Neural cell (in vitro differentiated cells): ENCODE data around the gene CALHM2. TPM values are rescaled to one million over a fixed set of nuclear protein-coding genes. Genes with fewer than 3 reads are reported as not detected.

Experiments
- H2AFZ ChIP-seq: fragments of 200-600, 300-800 bp; sonication (generic), shearing (Covaris generic); 2 replicates; pipeline ENCODE4 v1.6.0; 2014; ENCODE audit warnings: low read depth, mild to moderate bottlenecking, antibody characterized with exemption, low read length, moderate library complexity
- H3F3A ChIP-seq: fragments of 200-600 bp; shearing (Covaris generic); 2 replicates; pipeline ENCODE4 v1.6.1; 2016; ENCODE audit warnings: mild to moderate bottlenecking, moderate library complexity, mixed read lengths, antibody characterized with exemption, low read length; ENCODE audit not compliant: insufficient read depth, poor library complexity, severe bottlenecking
- H3K27ac ChIP-seq: fragments of 200-600, 300-800 bp; sonication (generic), shearing (Covaris generic); 2 replicates; pipeline ENCODE4 v1.5.1; 2014; ENCODE audit warnings: mild to moderate bottlenecking, low read length, moderate library complexity
- H3K27me3 ChIP-seq: fragments of 300-800, 200-600 bp; sonication (generic), shearing (Covaris generic); 2 replicates; pipeline ENCODE4 v1.6.0; 2014; ENCODE audit warnings: mild to moderate bottlenecking, low read depth, low read length, moderate library complexity; ENCODE audit not compliant: insufficient read depth
- H3K36me3 ChIP-seq: fragments of 300-800, 200-600 bp; sonication (generic), shearing (Covaris generic); 2 replicates; pipeline ENCODE4 v1.5.1; 2014; ENCODE audit warnings: mild to moderate bottlenecking, antibody characterized with exemption, low read length, moderate library complexity; ENCODE audit not compliant: insufficient read depth
- H3K4me2 ChIP-seq: fragments of 300-800, 200-600 bp; sonication (generic), shearing (Covaris generic); 2 replicates; pipeline ENCODE4 v1.6.0; 2014; ENCODE audit warnings: mild to moderate bottlenecking, low read length
- H3K4me3 ChIP-seq: fragments of 300-800, 200-600 bp; sonication (generic), shearing (Covaris generic); 2 replicates; pipeline ENCODE4 v1.5.1; 2014; ENCODE audit warnings: mild to moderate bottlenecking, low read length, moderate library complexity
- H3K79me2 ChIP-seq: fragments of 200-600 bp; shearing (Covaris generic); replicated peaks from 2 replicates; pipeline ENCODE4 v1.6.0; 2014; ENCODE audit warnings: mild to moderate bottlenecking, low read length, moderate library complexity; ENCODE audit not compliant: insufficient read depth
- H3K9ac ChIP-seq: fragments of 300-800, 200-600 bp; sonication (generic), shearing (Covaris generic); 2 replicates; pipeline ENCODE4 v1.6.1; 2016; ENCODE audit warnings: mild to moderate bottlenecking, low read length, mixed read lengths
- H3K9me2 ChIP-seq: fragments of 200-600 bp; shearing (Covaris generic); 2 replicates; pipeline ENCODE4 v1.6.1; 2016; ENCODE audit warnings: mild to moderate bottlenecking, low read length, mixed read lengths; ENCODE audit not compliant: insufficient read depth
- H3K9me3 ChIP-seq: fragments of 200-600, 300-800 bp; sonication (generic), shearing (Covaris generic); 2 replicates; pipeline ENCODE4 v1.6.1; 2016; ENCODE audit warnings: mild to moderate bottlenecking, mixed run types, low read length, moderate library complexity, mixed read lengths
- H4K20me1 ChIP-seq: fragments of 200-600 bp; shearing (Covaris generic); 2 replicates; pipeline ENCODE4 v1.6.1; 2016; ENCODE audit warnings: mild to moderate bottlenecking, mixed run types; ENCODE audit not compliant: insufficient read depth
- CTCF ChIP-seq: fragments of 450-650 bp; IDR thresholded peaks from 2 replicates; pipeline ENCODE4 v1.5.1; 2014; ENCODE audit warnings: antibody characterized with exemption, mild to moderate bottlenecking, moderate library complexity; ENCODE audit not compliant: poor library complexity, severe bottlenecking
- EP300 ChIP-seq: fragments of 450-650 bp; conservative IDR thresholded peaks from 2 replicates; pipeline ENCODE4 v1.6.1; 2014; ENCODE audit warnings: antibody characterized with exemption, mild to moderate bottlenecking, moderate library complexity; ENCODE audit not compliant: poor library complexity, severe bottlenecking
- EZH2 ChIP-seq: fragments of 200-600, 300-800 bp; shearing (Covaris generic), sonication (generic); IDR thresholded peaks from 2 replicates; pipeline ENCODE4 v1.6.1; 2014; ENCODE audit warnings: antibody characterized with exemption, low read length, borderline replicate concordance, mild to moderate bottlenecking; ENCODE audit not compliant: insufficient read depth, poor library complexity, severe bottlenecking
- MXI1 ChIP-seq: fragments of 450-650 bp; conservative IDR thresholded peaks from 2 replicates; pipeline ENCODE4 v1.6.1; 2014; ENCODE audit warnings: antibody characterized with exemption, mild to moderate bottlenecking; ENCODE audit not compliant: poor library complexity, severe bottlenecking
- POLR2AphosphoS5 ChIP-seq: IDR thresholded peaks from 2 replicates; pipeline ENCODE4 v1.6.1; 2012
- RAD21 ChIP-seq: fragments of 450-650 bp; conservative IDR thresholded peaks from 2 replicates; pipeline ENCODE4 v1.6.1; 2014; ENCODE audit warnings: antibody characterized with exemption, mild to moderate bottlenecking, moderate library complexity
- REST ChIP-seq: IDR thresholded peaks from 2 replicates; pipeline ENCODE4 v1.6.1; 2012; ENCODE audit warnings: borderline replicate concordance
- SMC3 ChIP-seq: fragments of 450-650 bp; conservative IDR thresholded peaks from 2 replicates; pipeline ENCODE4 v1.6.1; 2014; ENCODE audit warnings: antibody characterized with exemption, mild to moderate bottlenecking, moderate library complexity; ENCODE audit not compliant: poor library complexity
- TAF1 ChIP-seq: IDR thresholded peaks from 2 replicates; pipeline ENCODE4 v1.6.1; 2012; ENCODE audit warnings: low read depth
- polyA plus RNA-seq: library from polyadenylated mRNA; depleted of rRNA; stranded (reverse); fragments of >200 nt; gene quantifications from 2 replicates; pipeline ENCODE4 v1.2.3, GENCODE V29; 2014

CALHM2 gene
- polyA plus RNA-seq, 1 donor from 2014 or later: not detected

- no peaks in the 10 kb centered on the region for H3K9me2 ChIP-seq
- no peaks in the 10 kb centered on the region for H3K27me3 ChIP-seq
- H3K79me2 ChIP-seq: no peaks in the 10 kb centered on the region
- no peak overlapping the region for H2AFZ ChIP-seq
- no peak overlapping the region for H3K9ac ChIP-seq
- no peak overlapping the region for H3K27ac ChIP-seq
- H3F3A ChIP-seq: no peaks in the 10 kb centered on the region
- TF ChIP-seq RAD21 (no peak), REST (no peak), CTCF (no peak), MXI1 (no peak), TAF1 (no peak), EZH2 (no peak), EP300 (no peak)
- H3K9me3 ChIP-seq: no peaks in the 10 kb centered on the region
- peaks cover 7% of the 10 kb centered on the region for H3K36me3 ChIP-seq
- no peaks in the 10 kb centered on the region for H4K20me1 ChIP-seq
- H3K4me3 ChIP-seq: no peak overlapping the region
- H3K4me2 ChIP-seq: no peak overlapping the region
Measured at GRCh38 chr10:103443475-103444185, 8.5 kb downstream of the CALHM2 start.

- H2AFZ ChIP-seq: no peak overlapping the region
- no peak overlapping the region for H3K4me2 ChIP-seq
- H3F3A ChIP-seq: no peaks in the 10 kb centered on the region
- no peak overlapping the region for H3K4me3 ChIP-seq
- TF ChIP-seq RAD21 (no peak), MXI1 (no peak), SMC3 (no peak), EZH2 (no peak), POLR2AphosphoS5 (no peak), REST (no peak), TAF1 (no peak), CTCF (no peak), EP300 (no peak)
- H3K27ac ChIP-seq: no peak overlapping the region
- H4K20me1 ChIP-seq: no peaks in the 10 kb centered on the region
- H3K27me3 ChIP-seq: no peaks in the 10 kb centered on the region
- H3K36me3 ChIP-seq: peaks cover 7% of the 10 kb centered on the region
- no peak overlapping the region for H3K9ac ChIP-seq
- H3K9me2 ChIP-seq: no peaks in the 10 kb centered on the region
- H3K9me3 ChIP-seq: no peaks in the 10 kb centered on the region
- H3K79me2 ChIP-seq: no peaks in the 10 kb centered on the region
Measured at GRCh38 chr10:103442031-103442461, 10.1 kb downstream of the CALHM2 start.
